Activated naive CD4-positive, alpha-beta T cell treated with anti-CD3 and anti-CD28 coated beads, Interleukin-2, amount 50 U/mL, for 16 hours (primary cell): ENCODE measurements around the gene PDCD1LG2.
"Not testable (repeated sequence)": the region's sequence is repeated elsewhere in the genome, so short reads cannot be mapped to it uniquely, and the experiment has no call there.

ENCODE experiments used
- DNase-seq: peaks from one replicate; pipeline ENCODE4 v3.0.0-alpha.2; 2020

The PDCD1LG2 gene

GRCh38 chr9:5510360-5510931 lies at the start of gene PDCD1LG2:
TSS of gene PDCD1LG2 (plus strand) at chr9:5510531. CDS start at chr9:5522547, 12,016 bp downstream.
- peak; percentile 63 for DNase-seq

GRCh38 chr9:5464831-5465330 lies 45.5 kb upstream of the PDCD1LG2 start:
- DNase-seq = not testable (repeated sequence)

- no peak for DNase-seq
Measured at GRCh38 chr9:5466005-5466404, 44.3 kb upstream of the PDCD1LG2 start.

GRCh38 chr9:5466766-5467165 lies 43.6 kb upstream of the PDCD1LG2 start:
- DNase-seq = no peak

GRCh38 chr9:5468850-5469249 lies 41.5 kb upstream of the PDCD1LG2 start:
- no peak for DNase-seq

GRCh38 chr9:5470122-5470521 lies 40.2 kb upstream of the PDCD1LG2 start:
- DNase-seq = no peak

- no peak for DNase-seq
Measured at GRCh38 chr9:5470816-5471215, 39.5 kb upstream of the PDCD1LG2 start.

GRCh38 chr9:5475611-5476010 lies 34.7 kb upstream of the PDCD1LG2 start:
- not testable (repeated sequence) for DNase-seq

- DNase-seq = no peak
Measured at GRCh38 chr9:5478206-5478605, 32.1 kb upstream of the PDCD1LG2 start.

GRCh38 chr9:5479994-5480694 lies 30.2 kb upstream of the PDCD1LG2 start:
- no peak for DNase-seq

- no peak for DNase-seq
Measured at GRCh38 chr9:5480919-5481318, 29.4 kb upstream of the PDCD1LG2 start.

GRCh38 chr9:5481322-5482040 lies 28.9 kb upstream of the PDCD1LG2 start:
- no peak for DNase-seq

GRCh38 chr9:5482194-5482593 lies 28.1 kb upstream of the PDCD1LG2 start:
- no peak for DNase-seq

- no peak for DNase-seq
Measured at GRCh38 chr9:5483306-5483705, 27.0 kb upstream of the PDCD1LG2 start.

- DNase-seq = no peak
Measured at GRCh38 chr9:5485378-5486085, 24.8 kb upstream of the PDCD1LG2 start.

GRCh38 chr9:5486988-5487387 lies 23.3 kb upstream of the PDCD1LG2 start:
- no peak for DNase-seq

GRCh38 chr9:5488221-5489008 lies 21.9 kb upstream of the PDCD1LG2 start:
- no peak for DNase-seq

GRCh38 chr9:5489630-5490490 lies 20.5 kb upstream of the PDCD1LG2 start:
- DNase-seq = no peak

GRCh38 chr9:5492965-5493678 lies 17.2 kb upstream of the PDCD1LG2 start:
- DNase-seq = no peak

GRCh38 chr9:5493679-5494511 lies 16.4 kb upstream of the PDCD1LG2 start:
- DNase-seq = no peak
